ENCODE measurements around the gene TARP.

The TARP gene

GRCh38 chr7:38229386-38229785, 44.0 kb downstream of the TARP start:
- no peak for DNase-seq (ENCODE audit: extremely low read depth, low read depth)
- TF ChIP-seq CTCF (IDR thresholded peaks at IDR 0.05; ENCODE audit: low read depth, low read length, missing control alignments), result no peak
- H3K4me3 ChIP-seq (replicated peaks; ENCODE audit: low read depth, low read length), result no peak overlapping the region

GRCh38 chr7:38224392-38224791, 49.0 kb downstream of the TARP start:
- no peak for DNase-seq (ENCODE audit: extremely low read depth, low read depth)
- TF ChIP-seq CTCF (IDR thresholded peaks at IDR 0.05; ENCODE audit: low read depth, low read length, missing control alignments), result no peak
- H3K4me3 ChIP-seq (replicated peaks; ENCODE audit: low read depth, low read length), result no peak overlapping the region

GRCh38 chr7:38223306-38223705, 50.1 kb downstream of the TARP start:
- no peak for TF ChIP-seq CTCF (IDR thresholded peaks at IDR 0.05; ENCODE audit: low read depth, low read length, missing control alignments)
- H3K4me3 ChIP-seq (replicated peaks; ENCODE audit: low read depth, low read length), result no peak overlapping the region
- DNase-seq (ENCODE audit: extremely low read depth, low read depth), result no peak

GRCh38 chr7:38222481-38223096, 50.8 kb downstream of the TARP start:
- peak; percentile 44 for DNase-seq (ENCODE audit: extremely low read depth, low read depth)
- peak; percentile 69 for TF ChIP-seq CTCF (IDR thresholded peaks at IDR 0.05; ENCODE audit: low read depth, low read length, missing control alignments)

GRCh38 chr7:38220452-38220851, 53.0 kb downstream of the TARP start:
- no peak for DNase-seq (ENCODE audit: extremely low read depth, low read depth)
- no peak for TF ChIP-seq CTCF (IDR thresholded peaks at IDR 0.05; ENCODE audit: low read depth, low read length, missing control alignments)
- H3K4me3 ChIP-seq (replicated peaks; ENCODE audit: low read depth, low read length), result no peak overlapping the region

More at GRCh38 chr7:38222481-38223096, 50.8 kb downstream of the TARP start:
- H3K4me3 ChIP-seq (replicated peaks; ENCODE audit: low read depth, low read length), result no peak overlapping the region

GRCh38 chr7:38217672-38218071, 55.8 kb downstream of the TARP start:
- H3K4me3 ChIP-seq (replicated peaks; ENCODE audit: low read depth, low read length), result no peak overlapping the region
- TF ChIP-seq CTCF (IDR thresholded peaks at IDR 0.05; ENCODE audit: low read depth, low read length, missing control alignments), result no peak
- no peak for DNase-seq (ENCODE audit: extremely low read depth, low read depth)
